Measurements from ENCODE around the gene AOPEP. TPM values are rescaled to one million over a fixed set of nuclear protein-coding genes. Genes with fewer than 3 reads are reported as not detected.

The AOPEP gene
- total and polyA plus RNA-seq, 9 of the 15 experiments (the other 6 are each of a cell fraction or from before 2014, with no cell fraction given) = 4.5 to 19.3 (median 13.5) TPM

DNA sequence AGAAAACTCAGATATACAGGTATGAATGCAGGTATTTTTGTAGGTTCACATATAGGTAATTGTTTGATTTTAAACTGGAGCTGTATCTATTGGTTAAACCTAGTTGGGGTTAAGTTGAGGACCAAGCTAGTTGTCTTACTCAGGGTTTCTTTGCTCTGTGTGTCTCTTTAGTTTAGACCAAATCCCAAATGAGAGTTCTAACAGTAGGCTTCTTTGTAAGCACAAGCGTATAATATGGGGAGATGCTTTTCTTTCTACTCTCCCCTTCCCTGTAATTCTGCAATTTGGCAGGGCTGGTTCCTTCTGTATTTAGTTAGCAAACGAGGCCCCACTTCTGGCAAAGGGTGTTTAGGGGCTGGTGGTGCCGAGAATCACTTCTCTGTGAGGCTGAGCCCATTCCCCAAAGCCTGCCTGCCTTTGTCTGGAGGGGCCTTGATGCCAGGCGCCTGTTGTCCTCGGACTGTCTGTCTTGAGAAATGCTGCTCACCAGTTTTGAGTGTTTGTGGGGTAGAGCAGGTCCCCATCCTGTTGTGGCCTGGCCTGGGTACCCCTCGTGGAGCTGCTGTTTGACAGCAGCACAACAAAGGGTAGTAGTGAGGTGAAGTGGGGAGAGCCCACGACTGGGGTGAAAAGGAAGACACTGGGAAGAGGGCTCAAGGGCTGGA, 331.8 kb downstream of the AOPEP start (continued):
- TF ChIP-seq, protein P1, sequence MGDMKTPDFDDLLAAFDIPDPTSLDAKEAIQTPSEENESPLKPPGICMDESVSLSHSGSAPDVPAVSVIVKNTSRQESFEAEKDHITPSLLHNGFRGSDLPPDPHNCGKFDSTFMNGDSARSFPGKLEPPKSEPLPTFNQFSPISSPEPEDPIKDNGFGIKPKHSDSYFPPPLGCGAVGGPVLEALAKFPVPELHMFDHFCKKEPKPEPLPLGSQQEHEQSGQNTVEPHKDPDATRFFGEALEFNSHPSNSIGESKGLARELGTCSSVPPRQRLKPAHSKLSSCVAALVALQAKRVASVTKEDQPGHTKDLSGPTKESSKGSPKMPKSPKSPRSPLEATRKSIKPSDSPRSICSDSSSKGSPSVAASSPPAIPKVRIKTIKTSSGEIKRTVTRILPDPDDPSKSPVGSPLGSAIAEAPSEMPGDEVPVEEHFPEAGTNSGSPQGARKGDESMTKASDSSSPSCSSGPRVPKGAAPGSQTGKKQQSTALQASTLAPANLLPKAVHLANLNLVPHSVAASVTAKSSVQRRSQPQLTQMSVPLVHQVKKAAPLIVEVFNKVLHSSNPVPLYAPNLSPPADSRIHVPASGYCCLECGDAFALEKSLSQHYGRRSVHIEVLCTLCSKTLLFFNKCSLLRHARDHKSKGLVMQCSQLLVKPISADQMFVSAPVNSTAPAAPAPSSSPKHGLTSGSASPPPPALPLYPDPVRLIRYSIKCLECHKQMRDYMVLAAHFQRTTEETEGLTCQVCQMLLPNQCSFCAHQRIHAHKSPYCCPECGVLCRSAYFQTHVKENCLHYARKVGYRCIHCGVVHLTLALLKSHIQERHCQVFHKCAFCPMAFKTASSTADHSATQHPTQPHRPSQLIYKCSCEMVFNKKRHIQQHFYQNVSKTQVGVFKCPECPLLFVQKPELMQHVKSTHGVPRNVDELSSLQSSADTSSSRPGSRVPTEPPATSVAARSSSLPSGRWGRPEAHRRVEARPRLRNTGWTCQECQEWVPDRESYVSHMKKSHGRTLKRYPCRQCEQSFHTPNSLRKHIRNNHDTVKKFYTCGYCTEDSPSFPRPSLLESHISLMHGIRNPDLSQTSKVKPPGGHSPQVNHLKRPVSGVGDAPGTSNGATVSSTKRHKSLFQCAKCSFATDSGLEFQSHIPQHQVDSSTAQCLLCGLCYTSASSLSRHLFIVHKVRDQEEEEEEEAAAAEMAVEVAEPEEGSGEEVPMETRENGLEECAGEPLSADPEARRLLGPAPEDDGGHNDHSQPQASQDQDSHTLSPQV (IDR thresholded peaks at IDR 0.05) = no peak
- TF ChIP-seq CEBPG (CRISPR knock-in tag; IDR thresholded peaks at IDR 0.05) = no peak
- TF ChIP-seq CEBPG (tag; conservative IDR thresholded peaks at IDR 0.05 in 1 of 2, IDR thresholded peaks at IDR 0.05 in 1 of 2) = no peak
- TF ChIP-seq, protein P2, sequence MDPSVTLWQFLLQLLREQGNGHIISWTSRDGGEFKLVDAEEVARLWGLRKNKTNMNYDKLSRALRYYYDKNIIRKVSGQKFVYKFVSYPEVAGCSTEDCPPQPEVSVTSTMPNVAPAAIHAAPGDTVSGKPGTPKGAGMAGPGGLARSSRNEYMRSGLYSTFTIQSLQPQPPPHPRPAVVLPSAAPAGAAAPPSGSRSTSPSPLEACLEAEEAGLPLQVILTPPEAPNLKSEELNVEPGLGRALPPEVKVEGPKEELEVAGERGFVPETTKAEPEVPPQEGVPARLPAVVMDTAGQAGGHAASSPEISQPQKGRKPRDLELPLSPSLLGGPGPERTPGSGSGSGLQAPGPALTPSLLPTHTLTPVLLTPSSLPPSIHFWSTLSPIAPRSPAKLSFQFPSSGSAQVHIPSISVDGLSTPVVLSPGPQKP (CRISPR knock-in tag; IDR thresholded peaks at IDR 0.05) = no peak
- TF ChIP-seq, protein P3, sequence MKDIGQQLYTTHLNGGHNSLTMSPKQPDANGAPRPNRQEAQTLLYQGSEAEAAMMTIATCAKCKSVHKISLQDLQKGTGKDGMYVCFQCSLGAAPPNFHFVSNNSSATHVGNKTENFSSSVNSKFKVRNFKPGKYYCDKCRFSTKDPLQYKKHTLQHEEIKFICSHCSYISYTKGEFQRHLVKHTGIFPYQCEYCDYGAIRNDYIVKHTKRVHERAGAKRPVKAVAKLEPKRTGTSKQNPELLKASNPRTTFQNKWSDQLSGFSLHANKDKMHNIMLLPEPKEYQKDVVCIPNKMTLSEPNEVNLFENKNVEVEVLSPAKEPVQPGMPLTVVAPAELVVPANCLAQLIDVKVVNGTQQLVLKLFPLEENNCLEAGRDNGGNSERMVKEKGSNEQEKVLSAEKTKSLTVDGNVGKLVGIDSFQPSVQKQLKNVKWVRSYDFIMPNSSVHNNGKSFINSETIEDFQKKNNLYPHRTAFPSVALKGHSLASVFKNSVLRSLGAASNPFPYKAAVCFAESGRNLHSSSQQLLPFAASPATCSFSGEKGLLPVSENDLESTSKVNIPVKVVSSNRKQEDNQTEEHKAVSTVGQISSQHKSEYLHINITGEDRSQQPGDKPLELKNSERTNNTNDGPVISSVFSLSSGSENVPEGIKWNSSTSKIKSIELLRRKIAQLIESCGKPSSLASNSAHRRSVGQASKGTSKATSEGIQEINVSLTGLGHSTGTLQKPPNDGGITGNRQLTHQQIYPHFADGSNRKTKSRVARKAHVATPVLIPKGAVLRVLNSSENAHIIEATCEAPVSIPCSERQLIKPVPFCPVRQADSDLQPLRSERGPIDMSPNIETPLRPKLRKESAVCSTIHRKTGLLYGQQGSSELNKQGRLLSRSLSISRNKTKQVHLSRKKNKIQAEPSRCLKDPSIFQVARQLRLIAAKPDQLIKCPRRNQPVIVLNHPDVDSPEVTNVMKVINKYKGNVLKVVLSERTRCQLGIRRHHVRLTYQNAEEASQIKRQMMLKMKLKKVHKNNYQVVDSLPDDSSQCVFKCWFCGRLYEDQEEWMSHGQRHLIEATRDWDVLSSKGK (CRISPR knock-in tag; IDR thresholded peaks at IDR 0.05) = no peak
- TF ChIP-seq, protein P4, sequence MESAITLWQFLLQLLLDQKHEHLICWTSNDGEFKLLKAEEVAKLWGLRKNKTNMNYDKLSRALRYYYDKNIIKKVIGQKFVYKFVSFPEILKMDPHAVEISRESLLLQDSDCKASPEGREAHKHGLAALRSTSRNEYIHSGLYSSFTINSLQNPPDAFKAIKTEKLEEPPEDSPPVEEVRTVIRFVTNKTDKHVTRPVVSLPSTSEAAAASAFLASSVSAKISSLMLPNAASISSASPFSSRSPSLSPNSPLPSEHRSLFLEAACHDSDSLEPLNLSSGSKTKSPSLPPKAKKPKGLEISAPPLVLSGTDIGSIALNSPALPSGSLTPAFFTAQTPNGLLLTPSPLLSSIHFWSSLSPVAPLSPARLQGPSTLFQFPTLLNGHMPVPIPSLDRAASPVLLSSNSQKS (CRISPR knock-in tag; IDR thresholded peaks at IDR 0.05) = no peak
- TF ChIP-seq RFX7 (CRISPR knock-in tag; IDR thresholded peaks at IDR 0.05) = no peak
- TF ChIP-seq, protein P5, sequence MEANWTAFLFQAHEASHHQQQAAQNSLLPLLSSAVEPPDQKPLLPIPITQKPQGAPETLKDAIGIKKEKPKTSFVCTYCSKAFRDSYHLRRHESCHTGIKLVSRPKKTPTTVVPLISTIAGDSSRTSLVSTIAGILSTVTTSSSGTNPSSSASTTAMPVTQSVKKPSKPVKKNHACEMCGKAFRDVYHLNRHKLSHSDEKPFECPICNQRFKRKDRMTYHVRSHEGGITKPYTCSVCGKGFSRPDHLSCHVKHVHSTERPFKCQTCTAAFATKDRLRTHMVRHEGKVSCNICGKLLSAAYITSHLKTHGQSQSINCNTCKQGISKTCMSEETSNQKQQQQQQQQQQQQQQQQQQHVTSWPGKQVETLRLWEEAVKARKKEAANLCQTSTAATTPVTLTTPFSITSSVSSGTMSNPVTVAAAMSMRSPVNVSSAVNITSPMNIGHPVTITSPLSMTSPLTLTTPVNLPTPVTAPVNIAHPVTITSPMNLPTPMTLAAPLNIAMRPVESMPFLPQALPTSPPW (CRISPR knock-in tag; IDR thresholded peaks at IDR 0.05) = no peak
- TF ChIP-seq STAG1 (CRISPR knock-in tag; IDR thresholded peaks at IDR 0.05; ENCODE audit: borderline replicate concordance) = no peak
- TF ChIP-seq, protein P6, sequence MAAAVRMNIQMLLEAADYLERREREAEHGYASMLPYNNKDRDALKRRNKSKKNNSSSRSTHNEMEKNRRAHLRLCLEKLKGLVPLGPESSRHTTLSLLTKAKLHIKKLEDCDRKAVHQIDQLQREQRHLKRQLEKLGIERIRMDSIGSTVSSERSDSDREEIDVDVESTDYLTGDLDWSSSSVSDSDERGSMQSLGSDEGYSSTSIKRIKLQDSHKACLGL (CRISPR knock-in tag; IDR thresholded peaks at IDR 0.05; ENCODE audit: borderline replicate concordance, poor library complexity, severe bottlenecking) = no peak
- TF ChIP-seq ZNF551 (CRISPR knock-in tag; IDR thresholded peaks at IDR 0.05) = no peak
- TF ChIP-seq HNRNPUL1 (IDR thresholded peaks at IDR 0.05; ENCODE audit: low read length) = no peak
- no peak for TF ChIP-seq KLF13 (tag; IDR thresholded peaks at IDR 0.05; ENCODE audit: borderline replicate concordance, low read depth)

Data from K562 (cell line).